HG03045 (cell line): ENCODE data around the gene GLYR1.
"Not testable (repeated sequence)": the region's sequence is repeated elsewhere in the genome, so short reads cannot be mapped to it uniquely, and the experiment has no call there.

Source experiments
- ATAC-seq: cut with Tn5 transposase; IDR thresholded peaks from one replicate; pipeline ENCODE4 v1.9.1; 2021; ENCODE audit warnings: mild to moderate bottlenecking, moderate library complexity; ENCODE audit not compliant: unreplicated experiment

GLYR1 gene

GRCh38 chr16:4846901-4847773 is at the start of gene GLYR1, which contains the start of gene UBN1:
TSS of gene GLYR1 (minus strand) at chr16:4847288. CDS start at chr16:4847265, 23 bp downstream.
TSS of gene UBN1 (plus strand) at chr16:4847481. CDS start at chr16:4852918, 5,437 bp downstream.
- peak; percentile 87 for ATAC-seq

- not testable (repeated sequence) for ATAC-seq
Measured at GRCh38 chr16:4896761-4897160, 49.7 kb upstream of the GLYR1 start.

GRCh38 chr16:4895366-4895765 is 48.3 kb upstream of the GLYR1 start:
- ATAC-seq, result no peak

- ATAC-seq, result no peak
Measured at GRCh38 chr16:4894276-4895150, 47.4 kb upstream of the GLYR1 start.

DNA sequence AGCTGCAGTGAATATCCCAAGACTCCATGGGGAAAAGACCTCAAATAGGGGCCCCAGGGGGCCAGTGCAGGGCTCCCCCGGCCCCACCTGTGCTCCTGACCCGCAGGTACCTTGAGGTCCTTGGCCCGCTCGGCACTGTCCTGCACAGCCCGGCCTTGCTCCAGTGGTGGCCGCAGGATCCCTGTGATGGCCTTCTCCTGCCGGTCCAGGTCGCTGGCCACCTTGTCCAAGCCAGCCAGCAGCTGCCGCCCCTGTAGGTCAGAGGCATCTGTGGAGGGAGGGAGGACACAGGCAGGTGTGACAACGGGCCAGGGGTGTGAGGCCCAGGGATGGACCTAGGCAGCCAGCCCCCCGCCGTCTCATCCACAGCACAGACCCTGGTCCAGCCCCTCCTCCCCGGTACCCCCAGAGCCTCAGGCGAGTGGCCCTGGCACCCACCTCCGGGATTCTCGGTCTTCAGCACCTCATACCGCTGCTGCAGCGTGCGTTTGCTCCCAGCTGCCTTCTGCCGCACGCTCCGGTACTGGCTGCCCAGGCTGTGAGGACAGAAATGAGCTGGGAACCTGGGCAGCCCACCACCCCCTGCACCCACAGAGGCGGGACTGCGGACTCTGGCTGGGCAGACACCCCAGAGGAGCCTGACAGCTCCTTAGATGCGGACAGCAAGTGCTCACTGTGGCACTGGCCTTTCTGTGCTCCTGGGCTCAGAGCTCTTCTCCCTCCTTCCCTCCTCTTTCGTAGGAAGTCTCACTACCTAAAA is 46.2 kb upstream of the GLYR1 start:
- ATAC-seq, result no peak

DNA sequence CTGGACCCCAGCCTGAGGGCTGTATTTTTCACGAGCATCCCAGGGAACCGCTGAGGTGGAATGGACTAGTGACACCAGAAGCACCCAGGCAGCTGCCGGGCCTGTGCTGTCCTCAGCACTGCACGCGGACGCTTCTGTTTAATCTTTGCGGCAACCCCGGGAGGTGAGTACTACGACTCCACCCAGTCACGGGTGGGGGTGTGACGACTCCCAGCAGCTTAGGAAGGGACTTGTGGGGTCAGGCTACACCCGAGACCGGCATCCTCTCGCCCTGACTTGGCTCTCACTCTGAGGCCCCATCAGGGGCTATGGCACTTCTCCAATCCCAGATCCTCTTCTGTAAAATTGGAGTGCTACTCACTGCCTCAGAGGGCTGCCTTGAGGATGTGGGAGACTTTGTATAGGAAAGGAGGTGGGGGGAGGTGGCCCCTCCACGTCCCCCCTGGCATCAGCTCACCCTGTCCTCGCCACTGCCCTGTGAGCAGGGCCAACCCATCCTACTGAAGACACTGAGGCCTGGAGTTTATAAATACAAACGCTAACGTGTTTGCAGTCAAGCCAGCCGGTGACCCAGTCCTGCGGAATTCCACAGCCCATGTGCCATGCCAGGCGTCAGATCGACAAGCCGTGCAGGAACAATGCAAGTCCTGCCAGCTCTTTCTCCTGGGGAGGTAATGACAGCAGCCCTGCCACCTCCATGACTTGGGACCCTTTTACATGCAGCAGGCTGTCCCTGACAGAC is 45.4 kb upstream of the GLYR1 start:
- ATAC-seq, result no peak

DNA sequence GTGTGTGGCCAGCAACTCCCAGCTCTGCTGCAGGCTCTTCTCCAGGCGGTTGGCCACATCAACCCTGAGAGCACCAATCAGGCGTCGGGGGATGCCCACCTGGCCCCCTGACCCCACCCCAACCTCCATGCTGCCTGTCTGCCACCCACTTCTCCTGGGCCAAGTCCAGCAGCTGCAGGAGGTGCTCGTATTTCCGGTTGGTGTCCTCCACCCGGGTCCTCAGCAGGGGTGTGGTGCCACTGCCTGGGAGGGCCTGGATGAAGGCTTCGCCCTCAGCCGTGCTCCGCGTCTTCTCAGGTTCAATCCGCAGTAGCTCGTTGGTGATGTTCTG is 44.8 kb upstream of the GLYR1 start:
- no peak for ATAC-seq

- ATAC-seq, result no peak
Measured at GRCh38 chr16:4891097-4891885, 44.2 kb upstream of the GLYR1 start.

DNA sequence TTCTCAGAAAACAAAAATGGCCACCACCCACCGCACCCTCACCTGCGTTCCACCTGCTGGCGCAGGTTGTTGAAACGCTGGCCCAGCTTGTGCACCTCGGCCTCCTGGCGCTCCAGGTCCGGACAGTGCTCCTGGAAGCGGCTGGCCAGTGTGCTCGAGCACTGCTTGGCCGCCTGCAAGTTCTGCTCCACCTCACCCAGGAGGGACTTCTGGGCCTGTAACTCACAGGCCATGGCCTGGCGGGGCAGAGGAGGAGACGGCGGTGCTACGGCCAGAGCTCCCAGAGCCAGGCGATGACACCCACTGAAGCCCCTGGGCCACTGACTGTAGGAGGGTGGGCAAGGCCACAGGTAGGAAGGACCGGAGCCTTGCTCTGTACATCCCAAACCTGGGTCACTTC is 43.6 kb upstream of the GLYR1 start:
- no peak for ATAC-seq

GRCh38 chr16:4890026-4890425 is 42.9 kb upstream of the GLYR1 start:
- no peak for ATAC-seq

DNA sequence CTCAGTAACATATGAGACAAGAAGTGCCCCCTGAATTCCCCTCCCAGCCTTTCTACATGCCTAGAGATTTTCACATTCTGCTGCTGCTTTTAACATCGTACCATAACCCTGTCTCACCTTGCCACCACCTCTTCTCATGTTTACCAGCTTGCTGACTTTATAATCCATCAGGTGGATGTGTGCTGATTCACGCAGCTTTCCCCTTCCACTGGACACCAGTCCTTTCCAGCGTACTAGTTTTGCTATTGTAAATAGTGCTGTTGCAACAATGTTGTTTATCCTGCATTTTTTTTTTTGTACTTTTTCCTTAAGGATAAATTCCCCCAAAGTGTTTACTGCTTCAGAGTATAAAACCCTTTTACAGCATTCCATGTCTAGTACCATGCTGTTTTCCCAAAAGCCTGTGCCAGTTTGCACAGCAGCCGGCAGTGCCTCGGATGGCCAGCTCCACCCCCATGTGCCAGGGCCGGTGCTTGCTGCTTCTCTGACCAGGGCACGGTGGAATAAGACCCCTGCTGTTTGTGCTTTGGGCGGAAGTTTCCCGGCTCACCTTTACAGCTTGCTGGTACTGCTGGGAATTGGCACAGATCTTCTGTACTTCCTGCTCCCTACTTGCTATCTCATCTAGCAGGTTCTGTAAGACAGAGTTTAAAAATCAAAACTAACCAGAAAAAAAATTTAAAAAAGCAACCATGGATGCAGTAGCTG is 41.5 kb upstream of the GLYR1 start:
- ATAC-seq, result no peak

DNA sequence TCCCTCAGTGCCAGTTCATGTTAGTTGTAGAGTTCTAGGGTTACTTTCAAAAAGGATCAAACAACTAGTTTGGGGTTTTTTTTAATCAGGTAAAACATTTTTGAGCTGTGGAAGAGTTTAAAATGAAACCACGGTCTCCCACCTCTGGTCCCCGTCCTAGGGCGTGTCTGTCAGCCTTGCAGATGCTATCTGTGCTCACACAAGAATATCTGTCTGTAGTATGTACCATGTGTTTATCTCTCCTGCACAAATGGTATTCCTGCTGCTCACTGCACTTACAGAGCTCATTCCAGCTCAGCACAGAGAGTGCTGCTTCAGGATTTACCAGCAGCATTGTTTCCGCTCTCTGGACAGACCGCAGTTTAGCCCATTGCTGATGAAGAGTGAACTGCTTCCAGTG is 39.1 kb upstream of the GLYR1 start:
- no peak for ATAC-seq

DNA sequence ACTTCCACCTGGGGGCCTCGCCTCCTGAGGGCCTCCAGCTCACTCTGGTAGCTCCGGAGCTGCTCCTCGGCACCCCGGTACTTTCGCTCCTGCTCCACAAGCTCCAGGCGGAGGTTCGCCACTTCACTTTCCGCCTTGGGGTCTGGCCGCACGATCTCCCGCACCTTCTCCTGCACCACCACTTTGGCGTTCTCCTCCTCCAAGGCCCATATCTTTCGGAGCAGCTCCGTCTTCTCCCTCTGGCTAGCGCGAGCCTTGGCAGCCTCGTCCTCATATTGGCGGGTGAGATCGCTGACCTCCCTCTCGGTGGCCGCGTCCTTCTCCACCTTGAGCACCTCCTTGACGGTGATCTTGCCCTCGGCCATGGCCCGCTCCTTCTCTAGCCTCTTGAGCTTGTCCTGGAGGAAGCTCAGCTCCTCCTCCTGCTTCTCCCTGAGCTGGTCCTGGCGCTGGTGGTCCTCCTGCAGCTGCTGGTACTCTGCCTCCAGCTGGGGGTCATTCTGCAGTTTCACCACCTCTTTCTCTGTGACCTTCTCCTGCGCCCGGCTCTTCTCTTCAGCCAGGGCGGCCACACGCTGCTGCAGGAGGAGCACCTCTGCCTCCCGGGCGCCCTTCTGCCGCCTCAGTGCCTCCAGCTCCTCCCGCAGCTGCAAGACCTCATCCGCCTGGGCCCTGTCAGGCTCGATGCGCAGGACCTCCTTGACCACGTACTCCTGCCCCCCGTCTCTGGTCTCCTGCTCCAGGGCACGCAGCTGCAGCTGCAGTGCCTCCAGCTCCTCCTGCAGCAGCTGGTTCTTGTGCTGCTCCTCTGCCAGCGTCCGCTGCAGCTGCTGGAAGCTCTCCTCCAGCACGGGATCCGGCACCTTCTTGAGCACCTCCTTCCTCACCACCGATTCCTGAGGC is 38.1 kb upstream of the GLYR1 start:
- ATAC-seq, result no peak

DNA sequence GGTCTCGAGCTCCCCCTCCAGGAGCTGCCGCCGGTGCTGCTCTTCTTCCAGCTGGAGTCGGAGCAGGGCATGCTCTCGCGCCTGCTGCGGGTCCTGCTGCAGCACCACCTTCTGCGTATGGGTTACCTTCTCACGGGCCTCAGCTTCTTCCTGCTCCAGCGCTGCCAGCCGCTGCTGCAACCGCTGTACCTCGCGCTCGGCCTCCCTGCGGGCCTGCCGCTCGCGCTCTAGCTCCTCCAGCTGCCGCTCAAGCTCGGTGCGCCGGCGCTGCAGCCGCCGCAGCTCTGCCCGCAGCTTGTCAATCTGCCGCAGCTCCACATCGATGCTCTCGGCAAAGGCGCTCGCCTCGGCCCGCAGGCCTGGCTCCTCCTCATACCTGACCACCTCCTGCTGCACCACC is 37.1 kb upstream of the GLYR1 start:
- no peak for ATAC-seq

DNA sequence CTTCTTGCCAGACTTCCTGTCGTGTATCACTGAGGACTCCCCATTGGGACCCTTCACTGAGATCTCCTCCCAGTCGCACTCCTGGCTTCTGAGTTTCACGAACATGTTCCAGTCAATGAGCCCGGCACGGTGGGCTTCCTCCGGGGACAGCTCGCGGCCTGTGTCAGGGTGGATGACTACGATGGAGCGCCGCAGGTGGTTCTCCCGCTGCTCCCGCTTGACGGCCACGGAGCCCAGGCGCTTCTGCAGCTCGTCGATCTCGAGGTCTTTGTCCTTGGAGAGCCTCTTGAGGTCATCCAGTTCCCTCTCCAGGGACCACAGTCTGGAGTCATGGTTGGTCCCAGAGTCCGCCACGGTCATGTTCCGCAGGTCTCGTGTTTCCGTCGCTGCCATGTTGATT is 36.4 kb upstream of the GLYR1 start:
- ATAC-seq, result no peak

GRCh38 chr16:4882633-4883285 is 35.7 kb upstream of the GLYR1 start:
- no peak for ATAC-seq

DNA sequence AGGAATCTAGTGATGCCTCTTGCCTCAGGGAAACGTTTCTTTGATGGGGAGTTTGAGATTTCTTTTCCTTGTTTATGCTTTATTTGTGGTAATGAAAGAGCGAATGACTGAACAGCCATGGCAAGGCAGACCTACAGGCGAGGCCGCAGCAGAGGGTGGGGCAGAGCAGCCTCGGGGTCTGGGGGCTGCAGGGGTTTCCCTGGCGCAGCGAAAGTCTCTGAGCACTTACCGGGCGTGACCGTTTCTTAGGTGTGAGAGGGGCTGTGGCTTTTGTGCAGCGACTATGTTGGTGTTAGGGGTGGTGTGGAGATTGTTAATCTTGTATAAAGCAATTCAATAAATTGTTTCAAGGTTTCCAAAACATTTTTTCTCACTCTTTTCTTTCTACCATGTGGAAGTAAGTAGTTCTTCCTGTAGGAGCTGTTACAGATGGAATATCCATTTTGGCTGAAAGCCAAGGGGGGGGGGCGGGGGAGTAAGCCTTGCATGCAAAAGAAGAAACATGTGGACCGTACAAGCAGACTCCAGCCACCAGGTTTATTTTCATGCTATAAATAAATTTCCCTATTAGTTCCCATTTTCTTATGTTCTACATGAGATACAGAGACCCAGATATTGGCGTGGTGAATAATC is 35.0 kb upstream of the GLYR1 start:
- ATAC-seq, result no peak
